ENCODE measurements around the gene DIAPH3.

The DIAPH3 gene

DNA sequence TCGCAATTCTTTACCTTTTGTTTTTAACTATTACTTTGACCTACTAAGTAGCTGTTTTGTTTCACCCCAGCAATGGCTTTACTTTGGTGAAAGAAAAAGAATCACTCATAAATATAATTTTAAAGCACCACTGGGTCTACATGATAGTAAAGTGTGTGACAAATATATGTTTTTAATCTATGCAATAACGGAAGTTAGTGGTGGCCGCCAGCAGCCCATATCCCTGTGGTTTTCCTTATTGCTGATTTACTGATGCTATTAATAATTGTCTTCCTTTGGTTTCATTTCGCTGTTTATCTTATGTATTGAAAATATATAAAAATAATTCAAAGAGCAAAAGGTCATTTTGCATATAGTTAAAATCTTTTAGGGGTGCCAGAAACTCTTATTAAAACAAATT is 491.3 kb downstream of the DIAPH3 start:
- no peak for DNase-seq (ENCODE audit: low read depth)

DNA sequence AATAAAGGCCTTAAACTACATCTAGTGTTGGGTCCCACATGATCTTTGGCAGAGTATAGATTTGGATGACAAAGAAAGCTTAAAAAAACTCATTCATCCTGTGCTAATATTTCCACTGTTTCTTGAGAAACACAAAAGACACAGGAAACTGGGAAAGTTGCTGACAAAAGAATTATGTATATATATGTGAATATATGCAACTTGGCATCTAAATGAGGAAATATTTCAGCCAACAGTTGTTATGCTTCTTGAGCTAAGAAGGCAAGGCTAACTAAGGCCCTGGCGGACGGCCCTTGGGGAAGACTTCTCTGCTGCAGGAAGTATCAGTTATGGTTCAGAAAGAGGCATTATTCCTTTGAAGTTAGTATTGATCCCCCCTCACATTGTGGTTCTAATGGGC is 491.8 kb downstream of the DIAPH3 start:
- no peak for DNase-seq (ENCODE audit: low read depth)

DNA sequence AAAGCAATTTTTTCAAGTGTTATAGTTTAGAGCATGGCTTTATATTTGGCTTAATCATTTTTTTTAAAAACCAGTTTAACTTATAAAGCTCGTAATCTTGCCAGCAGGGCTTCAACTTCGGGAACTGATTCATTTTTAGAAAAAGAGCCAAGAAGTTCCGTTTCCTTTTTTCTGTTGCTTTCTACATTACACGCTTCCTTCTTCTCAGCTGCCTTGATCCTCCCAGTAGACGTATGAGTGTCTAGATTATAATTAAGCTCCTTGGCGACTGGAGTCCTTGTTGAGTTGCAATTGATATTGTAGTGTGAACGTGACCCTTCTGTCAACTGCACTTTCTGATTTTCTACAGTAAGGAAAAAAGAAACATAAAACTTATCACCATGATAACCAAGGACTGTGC is 497.2 kb downstream of the DIAPH3 start:
- DNase-seq (ENCODE audit: low read depth) = no peak

DNA sequence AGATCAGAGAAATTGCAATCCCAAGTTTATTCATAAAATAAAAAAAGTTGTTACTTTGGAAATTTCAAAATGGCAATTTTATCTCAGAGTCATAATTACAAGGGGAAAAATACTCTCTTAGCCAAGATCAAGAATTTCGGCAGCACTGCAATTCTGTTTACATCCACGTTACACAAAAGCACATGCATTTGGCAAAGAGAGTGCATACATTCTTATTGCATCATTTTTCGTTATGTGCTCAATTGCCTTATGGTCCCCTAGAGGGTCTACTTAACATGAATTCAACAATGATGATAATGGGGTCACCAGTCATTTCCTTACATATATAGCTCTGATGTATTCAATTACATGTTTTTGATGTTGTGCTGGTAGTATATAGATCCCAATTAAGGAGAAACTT is 498.0 kb downstream of the DIAPH3 start:
- no peak for DNase-seq (ENCODE audit: low read depth)

DNA sequence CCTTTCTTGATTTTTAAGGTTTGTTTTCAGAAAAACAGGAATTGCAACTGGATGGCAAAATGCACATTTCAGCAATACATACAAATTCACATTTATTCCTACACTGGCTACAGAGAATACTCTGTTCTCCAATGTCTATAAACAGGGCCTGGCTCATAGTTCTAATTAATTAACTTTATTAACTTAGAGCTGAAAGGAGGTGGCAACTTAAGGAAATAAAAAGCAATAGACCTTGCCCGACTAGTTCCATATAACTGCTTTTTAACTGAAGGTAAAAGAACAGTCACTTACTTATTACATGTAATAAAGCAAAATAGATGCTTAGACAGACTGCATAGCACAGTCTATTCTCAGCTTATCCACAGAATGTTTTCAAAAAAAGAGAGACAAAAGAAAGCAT is 498.5 kb downstream of the DIAPH3 start:
- DNase-seq (ENCODE audit: low read depth) = no peak

DNA sequence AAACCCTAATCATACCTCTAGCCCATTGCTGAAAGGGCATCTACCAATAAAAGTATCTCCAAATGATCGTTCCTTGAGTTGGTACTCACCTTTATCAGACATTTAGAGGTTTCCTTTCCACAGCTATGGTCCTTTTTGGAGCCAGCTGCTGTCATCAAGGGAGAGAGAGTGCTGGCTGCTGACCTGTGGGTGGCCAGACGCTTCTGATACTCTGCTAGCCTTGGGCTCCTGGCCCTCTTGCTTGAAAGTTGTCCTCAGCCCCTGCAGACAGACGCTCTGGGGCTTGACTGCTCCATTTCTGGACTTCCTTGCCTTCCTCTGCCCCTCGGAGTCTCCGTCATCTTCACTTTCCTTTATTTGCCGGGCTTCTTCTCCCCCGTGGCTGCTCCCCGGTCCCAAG is 499.1 kb downstream of the DIAPH3 start:
- no peak for DNase-seq (ENCODE audit: low read depth)

DNA sequence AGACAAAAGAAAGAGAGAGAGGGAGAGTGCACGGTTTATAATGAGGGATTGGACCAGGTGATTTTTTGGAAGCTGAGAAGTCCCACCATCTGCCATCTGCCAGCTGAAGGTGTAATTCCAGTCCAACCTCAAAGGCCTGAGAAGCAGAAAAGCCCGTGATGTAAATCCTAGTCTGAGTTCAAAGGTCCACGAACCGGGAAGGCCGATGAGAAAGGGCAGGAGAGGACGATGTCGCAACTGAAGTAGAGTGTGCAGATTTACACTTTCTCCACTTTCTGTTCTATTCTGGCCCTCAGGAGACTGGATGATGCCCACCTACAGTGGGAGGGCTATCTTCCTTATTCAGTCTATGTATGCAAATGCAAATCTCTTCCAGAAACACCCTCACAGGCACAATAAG is 500.0 kb downstream of the DIAPH3 start:
- no peak for DNase-seq (ENCODE audit: low read depth)

DNA sequence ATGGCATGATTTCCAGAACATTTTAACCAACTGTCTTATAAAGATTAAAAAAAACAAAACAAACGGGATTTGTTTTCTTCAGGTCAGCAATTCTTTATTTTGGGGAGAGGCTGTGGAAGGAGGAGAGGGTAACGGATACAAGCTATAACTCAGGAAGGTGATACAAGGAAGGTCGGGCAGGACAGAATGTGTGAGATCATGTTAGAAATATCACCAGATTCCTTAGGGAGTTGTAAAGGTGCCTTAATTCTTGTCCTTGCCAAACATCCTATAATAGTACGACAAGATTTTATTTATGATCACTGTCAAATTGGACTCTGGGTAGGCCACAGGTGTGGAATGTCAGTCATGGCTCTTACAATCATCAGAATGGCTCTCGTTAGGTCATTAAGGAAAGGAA is 503.1 kb downstream of the DIAPH3 start:
- no peak for DNase-seq (ENCODE audit: low read depth)

DNA sequence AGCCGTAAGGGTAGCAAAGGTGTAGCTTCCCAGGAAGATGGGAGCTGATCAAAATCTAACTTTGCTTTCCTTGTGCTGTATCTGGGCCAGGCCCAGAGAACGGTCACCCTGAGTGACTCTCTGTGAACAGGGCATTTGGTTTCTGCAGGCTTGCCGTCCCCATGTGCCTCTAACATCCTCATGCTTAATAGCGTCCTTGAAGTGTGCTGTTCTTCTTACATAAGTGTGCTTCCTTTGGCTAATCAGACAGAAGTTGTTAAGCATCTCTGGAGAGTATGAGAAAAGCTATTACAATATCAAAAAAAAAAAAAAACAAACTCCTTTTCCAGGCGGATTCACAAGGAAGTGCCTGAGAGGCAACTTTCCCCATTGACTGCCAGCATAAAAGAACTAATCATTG is 503.7 kb downstream of the DIAPH3 start:
- DNase-seq (ENCODE audit: low read depth) = no peak

DNA sequence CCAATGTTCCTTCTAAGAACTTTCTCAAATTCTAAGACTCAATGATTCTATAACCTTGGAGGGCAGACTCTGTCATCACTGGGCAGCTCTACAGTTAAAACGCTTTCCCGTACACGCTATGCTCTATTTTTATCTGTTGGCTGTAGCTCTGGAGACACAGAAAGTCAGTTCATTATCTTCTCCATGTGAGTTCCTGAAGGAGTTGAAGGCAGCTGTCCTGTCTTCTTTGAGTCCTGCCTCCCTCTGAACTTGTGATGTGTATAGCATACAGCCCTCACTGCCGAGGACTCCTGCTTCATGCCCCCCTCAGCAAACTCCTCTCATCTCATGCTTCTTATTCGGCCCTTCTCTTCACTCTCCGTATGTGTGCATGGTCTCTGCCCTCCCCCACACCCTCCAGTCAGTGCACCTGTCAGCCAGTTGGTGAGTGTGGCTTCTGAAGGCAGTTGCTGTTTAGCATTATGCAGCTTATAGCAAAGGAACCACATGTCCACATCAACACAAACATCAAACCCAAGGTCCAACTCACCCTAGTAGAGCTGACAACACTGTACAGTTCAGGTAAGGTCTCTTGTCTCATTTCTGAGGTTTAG is 504.9 kb downstream of the DIAPH3 start:
- DNase-seq (ENCODE audit: low read depth) = no peak

DNA sequence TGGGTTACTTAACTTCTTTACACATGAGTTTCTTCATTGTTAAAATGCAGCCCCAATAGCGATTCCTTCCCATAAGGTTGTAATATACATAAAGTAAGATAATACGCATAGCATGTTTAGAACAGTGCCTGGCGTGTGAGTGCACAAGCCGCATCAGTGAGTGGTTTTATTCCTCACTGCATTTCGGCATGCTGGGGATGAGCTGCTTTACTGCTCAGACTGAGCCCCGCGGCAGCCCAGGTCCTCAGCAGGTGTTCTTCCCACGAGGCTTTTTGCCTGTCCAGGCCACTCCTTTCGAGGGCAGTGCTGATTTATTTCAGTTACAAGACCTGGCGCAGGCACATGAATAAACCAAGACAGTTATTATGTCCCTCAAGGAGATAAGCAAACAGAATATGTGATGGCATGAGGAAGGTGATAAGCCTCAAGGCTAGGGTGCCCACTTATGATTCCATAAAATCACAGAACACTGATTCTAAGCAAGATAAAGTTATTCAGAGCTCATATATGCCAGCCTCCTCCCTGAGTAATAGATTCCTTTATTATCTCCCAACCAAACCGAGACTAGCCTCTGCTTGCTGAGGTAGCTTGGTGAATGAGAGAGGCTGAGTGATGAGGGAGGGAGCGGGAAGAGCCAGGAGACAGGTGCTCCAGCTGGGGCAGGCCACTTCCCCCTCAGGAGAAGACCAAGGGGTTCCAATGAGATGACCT is 505.5 kb downstream of the DIAPH3 start:
- DNase-seq (ENCODE audit: low read depth) = no peak

DNA sequence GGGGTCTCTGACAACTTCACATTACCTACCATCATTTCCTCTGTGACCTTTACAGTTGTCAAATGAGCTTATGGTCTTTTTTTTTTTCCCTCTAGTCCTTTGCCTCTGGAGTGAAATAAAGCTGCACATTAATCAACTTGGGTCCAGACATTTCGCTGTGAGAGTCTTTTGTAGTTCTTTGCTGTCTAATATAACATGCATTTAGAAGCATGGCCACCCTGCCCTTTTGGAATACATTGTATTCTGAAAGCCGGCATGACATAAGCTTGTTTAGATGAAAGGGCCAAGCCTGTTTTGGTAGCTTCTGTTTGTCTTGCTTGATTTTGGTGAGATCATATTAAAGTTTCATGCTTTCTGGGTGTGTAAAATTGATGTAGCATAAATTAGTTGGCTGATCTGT is 509.8 kb downstream of the DIAPH3 start:
- no peak for DNase-seq (ENCODE audit: low read depth)

DNA sequence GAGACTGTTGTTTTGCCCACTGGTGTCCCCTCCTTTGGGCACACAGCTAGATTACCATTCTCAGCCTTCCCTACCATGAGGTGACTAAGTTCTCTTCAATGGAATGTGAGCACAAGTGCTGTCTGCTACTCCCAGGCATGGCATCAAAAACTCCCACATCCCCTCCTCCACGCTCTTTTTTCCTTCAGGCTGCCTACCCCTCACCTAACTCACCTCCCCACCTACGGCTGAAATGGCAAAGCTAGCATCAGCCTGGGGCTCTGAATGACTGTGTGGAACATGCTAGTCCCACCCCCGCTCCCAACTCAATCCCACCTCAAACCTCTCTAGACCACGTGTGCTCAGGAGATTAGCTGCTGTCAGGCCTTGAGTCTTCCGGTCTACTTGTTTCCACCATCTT is 512.2 kb downstream of the DIAPH3 start:
- no peak for DNase-seq (ENCODE audit: low read depth)

DNA sequence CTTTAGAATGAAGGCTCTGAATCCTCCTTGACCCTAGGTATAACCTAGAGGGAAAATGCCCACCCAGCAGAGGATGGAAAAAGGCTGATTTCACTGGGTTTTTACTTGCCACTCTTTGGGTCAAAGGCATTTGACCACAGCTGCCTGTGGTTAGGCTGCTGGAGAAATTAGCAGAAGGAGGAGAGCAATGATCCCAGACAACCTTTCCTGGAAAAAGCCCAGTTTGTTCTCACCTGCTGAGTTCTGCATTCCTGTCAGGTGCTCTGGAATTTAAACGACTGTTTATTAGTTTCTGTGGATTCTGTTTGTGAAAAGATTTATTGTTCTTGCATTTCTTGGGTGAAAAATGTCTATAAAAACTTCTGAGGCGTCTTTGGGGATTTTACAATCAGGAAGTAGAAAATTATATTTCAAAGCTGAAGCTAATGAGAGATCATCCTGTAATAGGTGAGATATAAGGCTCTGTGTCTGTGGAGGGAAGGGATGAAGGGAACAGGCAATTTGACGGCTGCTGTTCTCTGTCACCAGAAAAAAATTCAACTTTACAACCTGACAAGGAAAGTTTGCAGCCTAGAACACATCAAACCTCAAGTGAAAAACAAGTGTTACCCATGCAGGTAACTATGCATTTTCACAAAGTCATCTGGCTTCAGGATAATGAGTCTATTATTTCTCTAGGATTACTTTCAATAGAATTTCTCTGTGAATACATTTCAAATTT is 519.7 kb downstream of the DIAPH3 start:
- DNase-seq (ENCODE audit: low read depth) = no peak

DNA sequence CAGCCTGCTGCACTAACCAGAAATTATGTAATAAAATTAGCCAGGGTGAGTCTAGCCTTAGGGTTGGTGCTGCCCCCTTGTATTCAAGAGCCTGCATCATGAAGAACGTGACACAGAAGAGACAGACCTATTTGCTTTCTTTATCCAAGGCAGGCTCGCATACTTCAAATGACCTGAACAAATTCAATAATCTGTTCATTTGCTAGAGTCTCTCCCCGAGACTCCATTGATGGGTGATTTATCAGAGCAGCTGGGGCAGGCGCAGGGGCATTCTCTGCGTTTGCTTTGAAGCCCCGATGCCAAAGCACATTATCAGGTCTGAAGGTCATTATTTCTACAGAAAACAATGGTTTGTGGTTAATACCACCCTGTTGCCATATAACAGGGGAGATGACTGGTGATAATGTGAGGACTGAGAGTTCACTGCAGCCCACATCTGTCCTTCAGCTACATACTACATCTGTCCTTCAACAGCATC is 520.3 kb downstream of the DIAPH3 start:
- no peak for DNase-seq (ENCODE audit: low read depth)

DNA sequence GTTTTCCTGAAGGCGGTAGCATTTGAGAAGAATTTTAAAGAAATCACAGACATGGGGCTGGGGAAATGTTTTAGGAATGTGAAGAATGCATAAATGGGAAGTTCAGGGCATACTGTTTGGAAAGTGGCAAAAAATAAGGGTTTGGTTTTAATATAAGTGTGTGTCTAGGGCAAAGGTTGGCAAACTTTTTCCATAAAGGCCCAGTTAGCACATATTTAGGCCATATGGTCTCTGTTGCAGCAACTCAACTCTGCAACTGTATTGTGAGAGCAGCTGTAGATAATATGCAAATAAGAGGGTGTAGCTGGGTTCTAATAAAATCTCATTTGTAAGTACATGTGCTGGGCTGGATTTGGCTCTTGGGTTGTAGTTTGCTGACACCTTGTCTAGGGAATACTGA is 521.9 kb downstream of the DIAPH3 start:
- DNase-seq (ENCODE audit: low read depth) = no peak

DNA sequence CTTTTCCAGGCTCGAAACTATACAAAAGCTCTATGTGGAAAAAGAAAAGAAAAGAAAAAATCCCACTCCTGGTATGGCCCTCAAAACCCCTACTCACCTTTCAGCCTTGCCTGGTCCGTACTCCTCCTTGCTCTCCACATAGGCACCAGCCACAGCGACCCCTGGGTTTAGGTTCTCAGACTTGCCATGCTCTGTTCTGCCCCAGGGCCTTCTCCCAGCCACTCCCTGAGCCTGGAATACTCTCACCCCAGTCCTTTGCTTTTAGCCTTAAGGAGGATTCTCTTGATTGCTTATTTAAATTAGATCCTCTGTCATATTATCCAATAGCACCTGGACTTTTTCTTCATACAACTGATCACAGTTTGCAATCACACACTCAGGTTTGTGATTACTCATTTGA is 522.5 kb downstream of the DIAPH3 start:
- DNase-seq (ENCODE audit: low read depth) = no peak

DNA sequence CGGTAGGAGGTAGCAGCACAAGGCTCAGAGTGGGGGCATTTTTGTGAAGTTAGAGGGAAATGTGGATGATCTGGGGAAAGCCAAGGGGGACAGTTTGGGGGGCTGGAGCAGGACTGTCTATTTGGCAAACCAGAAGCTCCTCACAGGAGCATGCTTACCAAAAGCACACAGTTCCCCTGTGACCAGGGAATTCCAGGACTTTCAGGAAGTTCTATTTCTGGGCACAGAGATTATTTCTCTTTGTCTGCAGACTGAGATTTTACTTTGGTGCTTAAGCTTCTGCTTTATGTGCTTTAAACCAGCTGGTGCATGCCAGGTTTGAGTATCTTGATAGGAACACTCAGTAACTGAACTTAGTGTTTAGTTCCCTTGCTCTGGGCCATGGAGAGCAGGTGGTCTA is 525.3 kb downstream of the DIAPH3 start:
- DNase-seq (ENCODE audit: low read depth) = no peak

DNA sequence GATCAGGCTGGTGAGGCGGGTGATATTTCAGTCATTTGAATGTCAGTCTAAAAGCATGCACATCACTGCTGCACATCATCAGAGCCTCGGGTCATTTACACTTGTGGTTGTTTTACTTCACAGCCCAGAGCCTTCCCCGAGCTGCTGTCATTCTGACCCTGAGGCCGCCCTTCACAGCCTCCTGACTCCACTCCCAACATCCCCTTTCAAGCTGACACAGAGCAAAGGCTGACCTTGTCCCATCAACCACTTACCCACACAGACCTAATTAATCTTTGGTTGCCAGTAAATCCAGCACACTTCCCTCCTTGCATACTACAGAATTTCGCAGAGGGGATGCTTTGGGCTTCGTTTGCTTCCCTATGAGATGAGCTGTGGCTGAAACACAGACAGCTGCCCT is 528.1 kb downstream of the DIAPH3 start:
- DNase-seq (ENCODE audit: low read depth) = no peak

DNA sequence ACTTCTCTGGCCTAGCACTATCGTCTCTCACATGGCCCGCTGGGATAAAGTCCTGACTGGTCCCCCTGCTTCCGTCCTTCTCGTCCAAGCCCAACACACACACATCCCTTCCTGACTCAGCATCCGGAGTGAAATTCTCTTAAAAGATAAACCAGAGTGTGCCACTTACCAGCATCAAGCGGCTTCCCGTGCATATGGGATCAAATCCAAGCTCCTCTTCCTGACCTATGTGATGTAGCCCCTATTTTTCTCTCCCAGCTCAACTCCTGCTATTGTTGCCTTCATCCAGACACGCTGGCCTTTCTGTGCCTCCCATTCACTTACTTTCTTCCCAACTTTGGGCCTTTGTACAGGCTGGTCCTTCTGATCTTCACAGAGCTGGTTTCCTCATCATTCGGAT is 530.4 kb downstream of the DIAPH3 start:
- DNase-seq (ENCODE audit: low read depth) = no peak

DNA sequence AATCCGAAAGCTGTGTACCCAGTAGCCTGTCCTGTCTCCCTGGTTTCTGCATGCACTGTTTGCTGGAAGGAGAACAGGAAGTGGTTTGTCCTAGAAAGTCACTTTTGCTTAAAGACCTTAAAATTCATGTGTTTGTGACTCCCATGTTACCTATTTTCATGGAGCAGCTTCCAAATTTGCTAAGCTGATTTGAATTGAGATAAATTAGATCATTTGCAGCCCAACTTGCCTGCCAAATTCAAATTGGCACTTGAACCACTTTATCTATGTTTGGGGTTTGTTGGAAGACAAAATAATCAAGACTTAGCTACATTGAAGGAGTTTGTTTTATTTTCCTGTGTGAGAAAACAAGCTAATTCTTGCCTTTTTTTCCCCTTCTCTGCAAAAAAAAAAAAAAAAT is 532.5 kb downstream of the DIAPH3 start:
- no peak for DNase-seq (ENCODE audit: low read depth)

DNA sequence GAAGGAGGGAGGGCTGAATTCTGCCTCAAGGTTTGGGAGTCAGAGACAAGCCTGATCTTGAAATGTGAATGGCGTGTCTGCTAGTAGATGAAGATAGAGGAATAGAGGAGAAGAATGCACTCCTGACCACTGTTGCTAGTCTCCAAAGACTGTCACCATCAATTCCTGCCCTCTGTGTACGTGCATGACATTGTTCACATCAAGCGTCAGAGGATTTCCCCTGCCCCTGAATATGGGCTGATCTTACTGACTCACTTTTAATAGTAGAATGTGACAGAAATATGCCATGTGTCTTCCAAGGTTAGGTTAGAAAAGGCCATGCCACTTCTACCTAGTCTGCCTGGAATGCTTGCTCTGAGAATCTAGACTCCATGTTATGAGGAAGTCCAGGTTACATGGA is 538.6 kb downstream of the DIAPH3 start:
- DNase-seq (ENCODE audit: low read depth) = no peak

DNA sequence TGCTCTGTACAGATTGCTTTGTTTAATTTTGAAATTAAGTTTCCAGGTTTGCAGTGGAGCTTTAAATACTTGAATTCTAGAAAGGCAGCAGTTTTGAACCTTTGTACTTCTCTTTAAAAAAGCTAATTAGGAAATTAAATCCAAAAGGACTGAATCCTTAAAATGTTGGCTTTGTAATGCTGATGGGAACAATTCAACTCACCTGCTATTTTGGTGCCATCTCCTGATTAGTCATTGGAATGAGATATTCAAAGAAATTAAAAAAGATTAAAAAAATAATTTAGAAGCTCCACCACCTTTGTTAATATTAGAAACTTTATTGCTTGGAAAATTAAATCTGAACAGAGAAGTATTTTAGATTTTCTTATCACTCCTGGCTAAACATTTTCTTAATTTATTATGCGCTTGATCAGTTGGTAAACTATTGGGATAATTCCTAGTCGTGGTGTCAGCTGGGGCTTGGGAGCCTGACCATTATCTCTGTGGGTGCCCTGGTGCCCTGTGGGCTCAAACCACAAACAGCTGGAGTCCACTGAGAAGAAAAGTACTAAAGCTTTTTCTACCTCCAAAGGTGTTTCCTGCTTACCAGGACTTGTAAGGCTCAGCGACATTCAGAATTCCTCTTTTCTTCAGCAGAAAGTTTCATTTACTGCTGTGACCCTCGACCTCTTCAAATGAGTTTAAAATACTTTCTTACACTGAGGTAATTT is 540.4 kb downstream of the DIAPH3 start:
- DNase-seq (ENCODE audit: low read depth) = no peak

Measured in activated gamma-delta T cell treated with anti-CD3 and anti-CD28 coated beads, Interleukin-2, amount 50 U/mL, for 16 hours (primary cell).